Uterus (tissue), 4 donors: ENCODE results near the gene GPD1L. TPM values are rescaled to one million over a fixed set of nuclear protein-coding genes. Genes with fewer than 3 reads are reported as not detected.

Source experiments
- DNase-seq, 2 donors: peaks; one replicate each; pipeline ENCODE4 v3.0.0-alpha.2; 2019 to 2020
- H3K27ac ChIP-seq, 2 donors: fragments of 200-600 bp; sonication (generic); 1 replicate in 1 of 2; 2 replicates in 1 of 2; pipeline ENCODE4 v1.5.1; 2016 to 2018
- H3K27me3 ChIP-seq, 2 donors: fragments of 200-600 bp; sonication (generic); one replicate each; pipeline ENCODE4 v1.5.1; 2018 to 2019; ENCODE audit warnings: control low read depth in 1 of 2
- H3K36me3 ChIP-seq, 2 donors: fragments of 200-600 bp; sonication (generic); one replicate each; pipeline ENCODE4 v1.5.1; 2019; ENCODE audit warnings: control low read depth in 1 of 2
- H3K4me1 ChIP-seq, 2 donors: fragments of 200-600 bp; sonication (generic); one replicate each; pipeline ENCODE4 v1.5.1; 2018 to 2019; ENCODE audit warnings: control low read depth in 1 of 2
- H3K4me3 ChIP-seq, 2 donors: fragments of 200-600 bp; sonication (generic); 1 replicate in 1 of 2; 2 replicates in 1 of 2; pipeline ENCODE4 v1.5.1; 2018 to 2019; ENCODE audit warnings: mild to moderate bottlenecking in 1 of 2
- H3K9me3 ChIP-seq, 2 donors: fragments of 200-600 bp; sonication (generic); one replicate each; pipeline ENCODE4 v1.5.1; 2019; ENCODE audit warnings: control low read depth in 1 of 2
- POLR2A ChIP-seq, 2 donors: fragments of 450-650 bp; IDR thresholded peaks; one replicate each; pipeline ENCODE4 v1.6.1; 2016; ENCODE audit warnings: antibody characterized with exemption in 2 of 2, mild to moderate bottlenecking in 1 of 2, moderate library complexity in 1 of 2
- intact Hi-C: fragments of 100-400 bp; cut with DNase I; formaldehyde crosslinking; loops from one replicate; pipeline ENCODE4 v1.15.1; 2023; ENCODE audit warnings: low total_unique reads
- total RNA-seq, 4 donors: library from RNA; depleted of rRNA in 3 of 4; stranded (reverse); fragments of >200 nt in 3 of 4; gene quantifications; one replicate each; pipeline versions ENCODE4 v1.1.0 to v1.2.4, GENCODE V29; 2014 to 2023
- TF ChIP-seq, protein P1 (sequence below), 4 experiments: fragments of 200-600 bp in 2 of 4; fragments of 450-650 bp in 2 of 4; sonication (generic) in 2 of 4; IDR thresholded peaks; one replicate each; pipeline ENCODE4 v1.5.1; 2016 to 2019; ENCODE audit warnings: antibody characterized with exemption in 4 of 4, mild to moderate bottlenecking in 2 of 4, moderate library complexity in 1 of 4
- donor health status: DM: yes; HTN: yes; CAD: no.

The GPD1L gene
- total RNA-seq, 4 donors from 2014 or later: 32.5 to 46.2 (median 41.1) TPM

DNA sequence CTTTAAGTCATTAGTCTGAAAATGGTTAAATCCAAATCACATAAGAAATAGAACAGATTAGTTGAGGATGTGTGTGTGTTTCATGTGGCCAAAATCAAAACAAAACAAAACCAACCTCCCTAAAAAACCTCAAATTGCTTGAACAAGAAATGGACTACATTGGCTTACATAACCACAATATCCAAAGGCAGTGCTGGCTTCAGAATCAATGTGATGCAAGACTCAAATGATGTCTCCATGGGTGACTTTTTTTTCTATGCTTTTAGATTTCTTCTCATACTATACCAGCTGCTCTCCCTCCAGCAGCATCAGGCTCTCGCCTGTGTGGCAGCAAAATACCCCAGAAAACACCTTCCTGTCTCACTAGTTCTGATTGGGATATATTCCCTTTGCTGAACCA lies 96.1 kb downstream of the GPD1L start:
- Histone ChIP-seq H3K4me3 (no peak overlapping the region), H3K9me3 (no peaks in the 10 kb centered on the region), H3K27me3 (no peaks in the 10 kb centered on the region), H3K4me1 (no peaks in the 10 kb centered on the region), H3K36me3 (no peaks in the 10 kb centered on the region), H3K27ac (no peak overlapping the region)
- DNase-seq: no peak
- TF ChIP-seq POLR2A (IDR thresholded peaks at IDR 0.05): no peak
- TF ChIP-seq, protein P1, sequence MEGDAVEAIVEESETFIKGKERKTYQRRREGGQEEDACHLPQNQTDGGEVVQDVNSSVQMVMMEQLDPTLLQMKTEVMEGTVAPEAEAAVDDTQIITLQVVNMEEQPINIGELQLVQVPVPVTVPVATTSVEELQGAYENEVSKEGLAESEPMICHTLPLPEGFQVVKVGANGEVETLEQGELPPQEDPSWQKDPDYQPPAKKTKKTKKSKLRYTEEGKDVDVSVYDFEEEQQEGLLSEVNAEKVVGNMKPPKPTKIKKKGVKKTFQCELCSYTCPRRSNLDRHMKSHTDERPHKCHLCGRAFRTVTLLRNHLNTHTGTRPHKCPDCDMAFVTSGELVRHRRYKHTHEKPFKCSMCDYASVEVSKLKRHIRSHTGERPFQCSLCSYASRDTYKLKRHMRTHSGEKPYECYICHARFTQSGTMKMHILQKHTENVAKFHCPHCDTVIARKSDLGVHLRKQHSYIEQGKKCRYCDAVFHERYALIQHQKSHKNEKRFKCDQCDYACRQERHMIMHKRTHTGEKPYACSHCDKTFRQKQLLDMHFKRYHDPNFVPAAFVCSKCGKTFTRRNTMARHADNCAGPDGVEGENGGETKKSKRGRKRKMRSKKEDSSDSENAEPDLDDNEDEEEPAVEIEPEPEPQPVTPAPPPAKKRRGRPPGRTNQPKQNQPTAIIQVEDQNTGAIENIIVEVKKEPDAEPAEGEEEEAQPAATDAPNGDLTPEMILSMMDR (IDR thresholded peaks at IDR 0.05): no peak
- intact Hi-C loops: no loop called here

DNA sequence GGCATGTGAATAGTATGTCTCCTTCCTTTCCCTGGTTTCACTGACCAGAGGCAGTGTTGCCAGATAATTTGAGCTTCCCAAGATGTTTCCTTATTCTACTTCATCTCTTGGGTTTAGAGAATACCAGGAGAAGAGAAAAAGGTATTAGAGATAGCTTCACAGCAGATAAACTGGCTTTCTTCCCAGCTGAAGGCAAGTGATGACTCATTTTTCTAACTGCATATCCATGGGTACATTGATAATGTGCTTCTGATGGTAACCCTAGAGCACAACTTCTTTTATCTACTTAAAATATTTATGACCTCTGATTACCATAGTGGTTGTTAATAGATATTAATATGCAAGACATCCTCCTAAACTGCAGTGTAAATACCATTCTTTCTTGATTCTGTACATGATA lies 97.4 kb downstream of the GPD1L start:
- no peaks in the 10 kb centered on the region for H3K4me1 ChIP-seq
- no peaks in the 10 kb centered on the region for H3K9me3 ChIP-seq
- no peaks in the 10 kb centered on the region for H3K27me3 ChIP-seq
- H3K36me3 ChIP-seq: no peaks in the 10 kb centered on the region
- intact Hi-C loops: no loop called here
- TF ChIP-seq, protein P1 (IDR thresholded peaks at IDR 0.05): no peak
- TF ChIP-seq POLR2A (IDR thresholded peaks at IDR 0.05): no peak
- no peak overlapping the region for H3K27ac ChIP-seq
- no peak for DNase-seq
- H3K4me3 ChIP-seq: no peak overlapping the region

DNA sequence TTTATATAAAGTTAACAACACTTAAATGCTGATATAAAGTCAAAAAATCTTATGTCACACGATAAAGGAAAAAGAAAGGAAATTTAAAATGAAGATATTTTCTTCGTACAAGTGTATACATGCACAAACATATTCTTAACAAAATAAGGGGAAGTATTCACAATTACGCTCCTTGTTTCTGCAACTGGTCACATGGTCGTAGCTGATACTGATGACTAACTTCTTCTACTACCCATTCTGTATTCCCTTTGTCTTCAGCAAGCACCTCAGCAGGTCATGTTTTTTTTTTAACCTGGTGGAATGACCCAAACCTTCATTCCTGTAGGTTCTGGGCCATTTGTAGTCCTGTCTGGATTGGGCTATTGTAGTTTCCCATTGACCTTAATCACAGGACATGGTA lies 102.0 kb downstream of the GPD1L start:
- intact Hi-C loops: no loop called here
- no peaks in the 10 kb centered on the region for H3K36me3 ChIP-seq

DNA sequence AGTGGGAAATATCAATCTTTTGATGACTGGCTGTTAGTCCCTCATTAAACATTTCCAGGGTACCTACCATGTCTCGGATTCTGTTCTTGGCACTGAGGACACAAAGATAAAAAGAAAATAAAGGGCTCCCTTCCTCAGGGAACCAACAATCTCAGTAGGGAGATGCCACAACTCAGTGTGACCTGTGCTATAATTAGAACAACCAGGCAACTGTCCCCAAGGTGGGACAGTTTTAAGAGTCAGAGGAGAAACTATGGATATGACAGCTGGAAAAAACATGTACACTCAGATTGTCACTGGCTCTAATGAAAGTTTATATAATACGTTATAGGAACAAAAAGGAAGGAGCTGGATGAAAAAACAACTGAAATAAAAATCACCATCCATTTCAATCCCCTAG lies 108.8 kb downstream of the GPD1L start:
- H3K36me3 ChIP-seq: no peaks in the 10 kb centered on the region
- no peaks in the 10 kb centered on the region for H3K9me3 ChIP-seq
- H3K27ac ChIP-seq: no peak overlapping the region
- intact Hi-C loops: no loop called here
- no peak for TF ChIP-seq POLR2A (IDR thresholded peaks at IDR 0.05)
- TF ChIP-seq, protein P1 (IDR thresholded peaks at IDR 0.05): no peak
- H3K27me3 ChIP-seq: no peaks in the 10 kb centered on the region
- H3K4me1 ChIP-seq: no peaks in the 10 kb centered on the region
- no peak for DNase-seq
- no peak overlapping the region for H3K4me3 ChIP-seq

More for the DNA sequence above, 102.0 kb downstream of the GPD1L start:
- Histone ChIP-seq H3K27ac (no peak overlapping the region), H3K9me3 (no peaks in the 10 kb centered on the region), H3K27me3 (no peaks in the 10 kb centered on the region), H3K4me3 (no peak overlapping the region), H3K4me1 (no peaks in the 10 kb centered on the region)
- no peak for DNase-seq
- no peak for TF ChIP-seq POLR2A (IDR thresholded peaks at IDR 0.05)
- TF ChIP-seq, protein P1 (IDR thresholded peaks at IDR 0.05): no peak

DNA sequence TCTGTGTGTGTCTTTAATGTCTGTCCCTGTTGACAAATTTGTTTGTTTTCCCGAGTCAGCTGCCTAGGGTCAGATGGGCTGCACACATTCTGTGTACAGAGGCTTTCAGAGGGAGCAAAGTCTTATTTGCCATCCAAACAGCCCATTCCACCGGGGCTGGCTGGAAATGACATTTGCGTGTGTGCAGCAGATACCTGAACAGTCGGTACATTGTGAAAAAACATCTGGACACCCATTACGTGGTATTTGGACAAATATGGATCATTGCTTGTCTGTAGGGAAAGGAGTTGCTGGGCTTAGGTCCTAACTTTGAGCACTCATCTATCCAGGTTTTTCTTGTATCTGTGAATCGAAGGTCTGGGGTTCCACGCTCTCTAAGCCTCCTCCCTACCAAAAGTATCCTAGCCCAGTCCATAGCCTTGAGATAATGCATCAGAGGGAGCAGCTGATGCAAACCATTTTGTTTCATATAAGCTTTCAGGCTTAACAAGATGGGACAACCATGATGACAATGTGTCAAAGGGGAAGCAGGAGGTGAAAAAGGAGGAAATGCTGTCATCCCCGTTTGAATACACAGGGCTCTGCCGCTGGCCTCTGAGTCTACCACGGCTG lies 109.9 kb downstream of the GPD1L start:
- intact Hi-C loops: no loop called here
- Histone ChIP-seq H3K36me3 (no peaks in the 10 kb centered on the region), H3K9me3 (no peaks in the 10 kb centered on the region), H3K27ac (no peak overlapping the region), H3K4me3 (no peak overlapping the region), H3K27me3 (no peaks in the 10 kb centered on the region), H3K4me1 (no peaks in the 10 kb centered on the region)
- TF ChIP-seq POLR2A (IDR thresholded peaks at IDR 0.05): no peak
- TF ChIP-seq, protein P1 (IDR thresholded peaks at IDR 0.05): no peak
- DNase-seq: no peak
